HepG2 (cell line): ENCODE measurements around the gene EHBP1.

ENCODE experiments used
- ARNT ChIP-seq: fragments of 450-650 bp; IDR thresholded peaks from 2 replicates; pipeline ENCODE4 v1.6.1; 2017
- CEBPB ChIP-seq: IDR thresholded peaks from 2 replicates; pipeline ENCODE4 v1.6.1; 2011; ENCODE audit warnings: low read depth, low read length, improper control_type of control experiment, borderline replicate concordance
- ETV6 ChIP-seq: sonication (generic); formaldehyde crosslinking; conservative IDR thresholded peaks from 2 replicates; pipeline ENCODE4 v1.4.0; 2020; ENCODE audit warnings: missing genetic modification reagents
- NFE2 ChIP-seq: sonication (generic); formaldehyde crosslinking; IDR thresholded peaks from 2 replicates; pipeline ENCODE4 v1.4.0; 2020; ENCODE audit warnings: missing genetic modification reagents
- NFE2L2 ChIP-seq: fragments of 150-350 bp; IDR thresholded peaks from 2 replicates; pipeline ENCODE4 v1.6.1; 2014; ENCODE audit warnings: low read length
- RAD21 ChIP-seq: fragments of 450-650 bp; formaldehyde crosslinking; IDR thresholded peaks from 2 replicates; pipeline ENCODE4 v1.5.0; 2020; ENCODE audit warnings: mild to moderate bottlenecking
- RNF2 ChIP-seq: fragments of 450-650 bp; conservative IDR thresholded peaks from 2 replicates; pipeline ENCODE4 v1.6.1; 2016; ENCODE audit warnings: low read depth
- ZNF777 ChIP-seq: sonication (generic); formaldehyde crosslinking; IDR thresholded peaks from 2 replicates; pipeline ENCODE4 v1.4.0; 2020; ENCODE audit warnings: missing genetic modification reagents
- TF ChIP-seq, protein P1 (sequence below): sonication (generic); formaldehyde crosslinking; IDR thresholded peaks from 2 replicates; pipeline ENCODE4 v1.5.1; 2020; ENCODE audit warnings: mild to moderate bottlenecking, missing genetic modification reagents, moderate library complexity
- TF ChIP-seq, protein P2 (sequence below): IDR thresholded peaks from 2 replicates; pipeline ENCODE4 v1.6.1; 2016; ENCODE audit warnings: low read depth, control low read depth
- TF ChIP-seq, protein P3 (sequence below): sonication (generic); formaldehyde crosslinking; IDR thresholded peaks from 2 replicates; pipeline ENCODE4 v1.4.0; 2020; ENCODE audit warnings: missing genetic modification reagents, borderline replicate concordance
- TF ChIP-seq, protein P4 (sequence below): sonication (generic); formaldehyde crosslinking; IDR thresholded peaks from 2 replicates; pipeline ENCODE4 v1.5.0; 2020; ENCODE audit warnings: mild to moderate bottlenecking, missing genetic modification reagents, moderate library complexity
- TF ChIP-seq, protein P5 (sequence below): sonication (generic); formaldehyde crosslinking; IDR thresholded peaks from 2 replicates; pipeline ENCODE4 v1.4.0; 2020; ENCODE audit warnings: missing genetic modification reagents, borderline replicate concordance

DNA sequence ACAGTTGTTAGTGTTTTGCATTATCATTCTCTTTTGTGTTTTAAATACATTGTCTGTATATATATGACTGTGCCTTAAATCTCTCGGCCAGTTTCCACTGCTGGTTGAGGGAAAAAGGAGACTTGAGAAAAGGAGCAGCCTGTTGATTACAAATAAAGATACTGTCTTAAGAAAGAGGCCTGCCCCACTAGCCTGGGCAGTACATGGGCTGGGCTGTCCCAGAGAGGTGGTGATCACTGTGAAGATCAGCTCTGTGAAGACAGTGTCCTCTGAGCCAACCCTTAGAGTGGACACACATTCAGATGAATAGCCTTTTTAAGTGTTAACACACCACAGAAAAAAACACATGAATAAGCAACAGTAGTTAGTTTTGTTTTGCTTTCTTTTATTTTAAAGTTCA lies 335.1 kb downstream of the EHBP1 start:
- TF ChIP-seq ZNF777 (CRISPR knock-in tag): no peak
- TF ChIP-seq, protein P1, sequence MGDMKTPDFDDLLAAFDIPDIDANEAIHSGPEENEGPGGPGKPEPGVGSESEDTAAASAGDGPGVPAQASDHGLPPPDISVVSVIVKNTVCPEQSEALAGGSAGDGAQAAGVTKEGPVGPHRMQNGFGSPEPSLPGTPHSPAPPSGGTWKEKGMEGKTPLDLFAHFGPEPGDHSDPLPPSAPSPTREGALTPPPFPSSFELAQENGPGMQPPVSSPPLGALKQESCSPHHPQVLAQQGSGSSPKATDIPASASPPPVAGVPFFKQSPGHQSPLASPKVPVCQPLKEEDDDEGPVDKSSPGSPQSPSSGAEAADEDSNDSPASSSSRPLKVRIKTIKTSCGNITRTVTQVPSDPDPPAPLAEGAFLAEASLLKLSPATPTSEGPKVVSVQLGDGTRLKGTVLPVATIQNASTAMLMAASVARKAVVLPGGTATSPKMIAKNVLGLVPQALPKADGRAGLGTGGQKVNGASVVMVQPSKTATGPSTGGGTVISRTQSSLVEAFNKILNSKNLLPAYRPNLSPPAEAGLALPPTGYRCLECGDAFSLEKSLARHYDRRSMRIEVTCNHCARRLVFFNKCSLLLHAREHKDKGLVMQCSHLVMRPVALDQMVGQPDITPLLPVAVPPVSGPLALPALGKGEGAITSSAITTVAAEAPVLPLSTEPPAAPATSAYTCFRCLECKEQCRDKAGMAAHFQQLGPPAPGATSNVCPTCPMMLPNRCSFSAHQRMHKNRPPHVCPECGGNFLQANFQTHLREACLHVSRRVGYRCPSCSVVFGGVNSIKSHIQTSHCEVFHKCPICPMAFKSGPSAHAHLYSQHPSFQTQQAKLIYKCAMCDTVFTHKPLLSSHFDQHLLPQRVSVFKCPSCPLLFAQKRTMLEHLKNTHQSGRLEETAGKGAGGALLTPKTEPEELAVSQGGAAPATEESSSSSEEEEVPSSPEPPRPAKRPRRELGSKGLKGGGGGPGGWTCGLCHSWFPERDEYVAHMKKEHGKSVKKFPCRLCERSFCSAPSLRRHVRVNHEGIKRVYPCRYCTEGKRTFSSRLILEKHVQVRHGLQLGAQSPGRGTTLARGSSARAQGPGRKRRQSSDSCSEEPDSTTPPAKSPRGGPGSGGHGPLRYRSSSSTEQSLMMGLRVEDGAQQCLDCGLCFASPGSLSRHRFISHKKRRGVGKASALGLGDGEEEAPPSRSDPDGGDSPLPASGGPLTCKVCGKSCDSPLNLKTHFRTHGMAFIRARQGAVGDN: no peak
- no peak for TF ChIP-seq NFE2 (CRISPR knock-in tag)
- no peak for TF ChIP-seq RNF2
- TF ChIP-seq ARNT: no peak
- TF ChIP-seq, protein P2, sequence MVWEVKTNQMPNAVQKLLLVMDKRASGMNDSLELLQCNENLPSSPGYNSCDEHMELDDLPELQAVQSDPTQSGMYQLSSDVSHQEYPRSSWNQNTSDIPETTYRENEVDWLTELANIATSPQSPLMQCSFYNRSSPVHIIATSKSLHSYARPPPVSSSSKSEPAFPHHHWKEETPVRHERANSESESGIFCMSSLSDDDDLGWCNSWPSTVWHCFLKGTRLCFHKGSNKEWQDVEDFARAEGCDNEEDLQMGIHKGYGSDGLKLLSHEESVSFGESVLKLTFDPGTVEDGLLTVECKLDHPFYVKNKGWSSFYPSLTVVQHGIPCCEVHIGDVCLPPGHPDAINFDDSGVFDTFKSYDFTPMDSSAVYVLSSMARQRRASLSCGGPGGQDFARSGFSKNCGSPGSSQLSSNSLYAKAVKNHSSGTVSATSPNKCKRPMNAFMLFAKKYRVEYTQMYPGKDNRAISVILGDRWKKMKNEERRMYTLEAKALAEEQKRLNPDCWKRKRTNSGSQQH (CRISPR knock-in tag): no peak
- TF ChIP-seq RAD21 (CRISPR knock-in tag): no peak
- TF ChIP-seq NFE2L2: no peak
- TF ChIP-seq, protein P3, sequence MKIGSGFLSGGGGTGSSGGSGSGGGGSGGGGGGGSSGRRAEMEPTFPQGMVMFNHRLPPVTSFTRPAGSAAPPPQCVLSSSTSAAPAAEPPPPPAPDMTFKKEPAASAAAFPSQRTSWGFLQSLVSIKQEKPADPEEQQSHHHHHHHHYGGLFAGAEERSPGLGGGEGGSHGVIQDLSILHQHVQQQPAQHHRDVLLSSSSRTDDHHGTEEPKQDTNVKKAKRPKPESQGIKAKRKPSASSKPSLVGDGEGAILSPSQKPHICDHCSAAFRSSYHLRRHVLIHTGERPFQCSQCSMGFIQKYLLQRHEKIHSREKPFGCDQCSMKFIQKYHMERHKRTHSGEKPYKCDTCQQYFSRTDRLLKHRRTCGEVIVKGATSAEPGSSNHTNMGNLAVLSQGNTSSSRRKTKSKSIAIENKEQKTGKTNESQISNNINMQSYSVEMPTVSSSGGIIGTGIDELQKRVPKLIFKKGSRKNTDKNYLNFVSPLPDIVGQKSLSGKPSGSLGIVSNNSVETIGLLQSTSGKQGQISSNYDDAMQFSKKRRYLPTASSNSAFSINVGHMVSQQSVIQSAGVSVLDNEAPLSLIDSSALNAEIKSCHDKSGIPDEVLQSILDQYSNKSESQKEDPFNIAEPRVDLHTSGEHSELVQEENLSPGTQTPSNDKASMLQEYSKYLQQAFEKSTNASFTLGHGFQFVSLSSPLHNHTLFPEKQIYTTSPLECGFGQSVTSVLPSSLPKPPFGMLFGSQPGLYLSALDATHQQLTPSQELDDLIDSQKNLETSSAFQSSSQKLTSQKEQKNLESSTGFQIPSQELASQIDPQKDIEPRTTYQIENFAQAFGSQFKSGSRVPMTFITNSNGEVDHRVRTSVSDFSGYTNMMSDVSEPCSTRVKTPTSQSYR (CRISPR knock-in tag): no peak
- TF ChIP-seq, protein P4, sequence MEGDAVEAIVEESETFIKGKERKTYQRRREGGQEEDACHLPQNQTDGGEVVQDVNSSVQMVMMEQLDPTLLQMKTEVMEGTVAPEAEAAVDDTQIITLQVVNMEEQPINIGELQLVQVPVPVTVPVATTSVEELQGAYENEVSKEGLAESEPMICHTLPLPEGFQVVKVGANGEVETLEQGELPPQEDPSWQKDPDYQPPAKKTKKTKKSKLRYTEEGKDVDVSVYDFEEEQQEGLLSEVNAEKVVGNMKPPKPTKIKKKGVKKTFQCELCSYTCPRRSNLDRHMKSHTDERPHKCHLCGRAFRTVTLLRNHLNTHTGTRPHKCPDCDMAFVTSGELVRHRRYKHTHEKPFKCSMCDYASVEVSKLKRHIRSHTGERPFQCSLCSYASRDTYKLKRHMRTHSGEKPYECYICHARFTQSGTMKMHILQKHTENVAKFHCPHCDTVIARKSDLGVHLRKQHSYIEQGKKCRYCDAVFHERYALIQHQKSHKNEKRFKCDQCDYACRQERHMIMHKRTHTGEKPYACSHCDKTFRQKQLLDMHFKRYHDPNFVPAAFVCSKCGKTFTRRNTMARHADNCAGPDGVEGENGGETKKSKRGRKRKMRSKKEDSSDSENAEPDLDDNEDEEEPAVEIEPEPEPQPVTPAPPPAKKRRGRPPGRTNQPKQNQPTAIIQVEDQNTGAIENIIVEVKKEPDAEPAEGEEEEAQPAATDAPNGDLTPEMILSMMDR (CRISPR knock-in tag): no peak
- no peak for TF ChIP-seq ETV6 (CRISPR knock-in tag)
- no peak for TF ChIP-seq CEBPB
- TF ChIP-seq, protein P5, sequence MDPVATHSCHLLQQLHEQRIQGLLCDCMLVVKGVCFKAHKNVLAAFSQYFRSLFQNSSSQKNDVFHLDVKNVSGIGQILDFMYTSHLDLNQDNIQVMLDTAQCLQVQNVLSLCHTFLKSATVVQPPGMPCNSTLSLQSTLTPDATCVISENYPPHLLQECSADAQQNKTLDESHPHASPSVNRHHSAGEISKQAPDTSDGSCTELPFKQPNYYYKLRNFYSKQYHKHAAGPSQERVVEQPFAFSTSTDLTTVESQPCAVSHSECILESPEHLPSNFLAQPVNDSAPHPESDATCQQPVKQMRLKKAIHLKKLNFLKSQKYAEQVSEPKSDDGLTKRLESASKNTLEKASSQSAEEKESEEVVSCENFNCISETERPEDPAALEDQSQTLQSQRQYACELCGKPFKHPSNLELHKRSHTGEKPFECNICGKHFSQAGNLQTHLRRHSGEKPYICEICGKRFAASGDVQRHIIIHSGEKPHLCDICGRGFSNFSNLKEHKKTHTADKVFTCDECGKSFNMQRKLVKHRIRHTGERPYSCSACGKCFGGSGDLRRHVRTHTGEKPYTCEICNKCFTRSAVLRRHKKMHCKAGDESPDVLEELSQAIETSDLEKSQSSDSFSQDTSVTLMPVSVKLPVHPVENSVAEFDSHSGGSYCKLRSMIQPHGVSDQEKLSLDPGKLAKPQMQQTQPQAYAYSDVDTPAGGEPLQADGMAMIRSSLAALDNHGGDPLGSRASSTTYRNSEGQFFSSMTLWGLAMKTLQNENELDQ (CRISPR knock-in tag): no peak
